Measurements from ENCODE around the gene OR51Q1.

Gene OR51Q1

DNA sequence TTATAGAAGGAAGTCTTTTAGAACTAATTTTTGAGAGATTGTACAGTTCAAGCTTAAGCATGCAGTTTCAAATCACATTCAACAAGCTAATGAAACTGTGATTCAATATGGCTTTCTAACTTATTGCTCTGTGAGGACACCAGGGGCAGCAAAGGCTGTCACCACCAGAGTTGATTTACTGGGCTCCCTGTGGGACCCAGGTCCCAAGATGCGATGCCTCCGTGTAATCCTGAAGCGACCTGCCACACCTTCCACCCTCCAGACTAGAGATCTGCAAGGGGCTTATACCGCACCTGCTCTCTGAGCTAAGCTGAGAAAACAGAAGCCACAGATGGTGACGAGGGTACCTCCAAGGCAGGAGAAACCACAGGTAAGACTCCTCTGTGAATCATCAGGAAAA, 918 bp upstream of the OR51Q1 start:
- Histone ChIP-seq H3K79me2 (ENCODE audit: low read length) (no peaks in the 10 kb centered on the region), H3K4me1 (ENCODE audit: low read length) (no peaks in the 10 kb centered on the region), H3K4me3 (ENCODE audit: low read length) (no peak overlapping the region), H3K36me3 (replicated peaks; ENCODE audit: low read depth, low read length) (no peaks in the 10 kb centered on the region), H3K27me3 (ENCODE audit: low read depth, low read length) (peaks cover 14% of the 10 kb centered on the region), H2AFZ (ENCODE audit: low read depth, low read length) (no peak overlapping the region), H4K20me1 (ENCODE audit: insufficient read depth, low read length) (no peaks in the 10 kb centered on the region), H3K27ac (ENCODE audit: low read length) (no peak overlapping the region), H3K4me2 (ENCODE audit: low read length) (no peak overlapping the region), H3K9me3 (ENCODE audit: insufficient read depth, low read length) (no peaks in the 10 kb centered on the region), H3K9ac (ENCODE audit: low read length) (no peak overlapping the region)
- TF ChIP-seq, protein P1, sequence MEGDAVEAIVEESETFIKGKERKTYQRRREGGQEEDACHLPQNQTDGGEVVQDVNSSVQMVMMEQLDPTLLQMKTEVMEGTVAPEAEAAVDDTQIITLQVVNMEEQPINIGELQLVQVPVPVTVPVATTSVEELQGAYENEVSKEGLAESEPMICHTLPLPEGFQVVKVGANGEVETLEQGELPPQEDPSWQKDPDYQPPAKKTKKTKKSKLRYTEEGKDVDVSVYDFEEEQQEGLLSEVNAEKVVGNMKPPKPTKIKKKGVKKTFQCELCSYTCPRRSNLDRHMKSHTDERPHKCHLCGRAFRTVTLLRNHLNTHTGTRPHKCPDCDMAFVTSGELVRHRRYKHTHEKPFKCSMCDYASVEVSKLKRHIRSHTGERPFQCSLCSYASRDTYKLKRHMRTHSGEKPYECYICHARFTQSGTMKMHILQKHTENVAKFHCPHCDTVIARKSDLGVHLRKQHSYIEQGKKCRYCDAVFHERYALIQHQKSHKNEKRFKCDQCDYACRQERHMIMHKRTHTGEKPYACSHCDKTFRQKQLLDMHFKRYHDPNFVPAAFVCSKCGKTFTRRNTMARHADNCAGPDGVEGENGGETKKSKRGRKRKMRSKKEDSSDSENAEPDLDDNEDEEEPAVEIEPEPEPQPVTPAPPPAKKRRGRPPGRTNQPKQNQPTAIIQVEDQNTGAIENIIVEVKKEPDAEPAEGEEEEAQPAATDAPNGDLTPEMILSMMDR (IDR thresholded peaks at IDR 0.05; ENCODE audit: low read depth, low read length) = no peak
- no peak for TF ChIP-seq EZH2phosphoT487 (IDR thresholded peaks at IDR 0.05; ENCODE audit: low read depth)

- no peaks in the 10 kb centered on the region for H4K20me1 ChIP-seq (ENCODE audit: insufficient read depth, low read length)
- no peak for TF ChIP-seq EZH2phosphoT487 (IDR thresholded peaks at IDR 0.05; ENCODE audit: low read depth)
- TF ChIP-seq, protein P1 (IDR thresholded peaks at IDR 0.05; ENCODE audit: low read depth, low read length) = no peak
- no peak overlapping the region for H3K9ac ChIP-seq (ENCODE audit: low read length)
- H3K4me3 ChIP-seq (ENCODE audit: low read length) = no peak overlapping the region
- H3K4me1 ChIP-seq (ENCODE audit: low read length) = no peaks in the 10 kb centered on the region
- no peak overlapping the region for H3K27ac ChIP-seq (ENCODE audit: low read length)
- peaks cover 22% of the 10 kb centered on the region for H3K27me3 ChIP-seq (ENCODE audit: low read depth, low read length)
- H2AFZ ChIP-seq (ENCODE audit: low read depth, low read length) = no peak overlapping the region
- H3K36me3 ChIP-seq (replicated peaks; ENCODE audit: low read depth, low read length) = no peaks in the 10 kb centered on the region
- H3K79me2 ChIP-seq (ENCODE audit: low read length) = no peaks in the 10 kb centered on the region
- H3K9me3 ChIP-seq (ENCODE audit: insufficient read depth, low read length) = no peaks in the 10 kb centered on the region
- no peak overlapping the region for H3K4me2 ChIP-seq (ENCODE audit: low read length)
Observed at GRCh38 chr11:5423131-5423530, 1.2 kb downstream of the OR51Q1 start.

DNA sequence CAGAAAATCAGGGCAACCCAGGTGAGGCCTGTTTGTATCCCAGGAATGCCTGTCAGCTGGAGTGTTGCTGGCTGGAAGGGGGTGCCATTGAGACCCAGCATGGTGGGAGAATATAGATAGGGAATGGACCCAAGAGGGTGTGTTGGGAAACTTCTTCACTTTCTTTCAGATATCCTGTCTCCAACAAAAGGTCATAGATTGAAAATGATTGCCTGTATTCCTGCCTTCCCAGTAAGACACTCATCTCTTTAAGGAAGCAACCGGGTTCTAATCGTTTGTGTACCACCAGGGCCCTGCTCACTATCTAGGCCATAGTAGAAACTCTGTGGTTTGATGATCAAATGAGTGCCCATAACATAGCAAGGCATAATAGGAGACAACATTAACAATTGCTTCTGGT, 19.5 kb downstream of the OR51Q1 start, which contains the start of gene OR51I1:
Gene OR51I1 (minus strand): TSS at position 101 of the 400 bp plus-strand sequence. CDS start 0 bp downstream, at position 101.
- H2AFZ ChIP-seq (ENCODE audit: low read depth, low read length) = no peak within 1 kb of the TSS
- no peaks in the 10 kb centered on the region; the same call in 1 of the 2 replicates for H3K27me3 ChIP-seq (ENCODE audit: low read depth, low read length)
- H3K4me1 ChIP-seq (ENCODE audit: low read length) = no peaks in the 10 kb centered on the region
- no peak within 1 kb of the TSS for H3K9ac ChIP-seq (ENCODE audit: low read length)
- no peaks in the 10 kb centered on the region for H3K79me2 ChIP-seq (ENCODE audit: low read length)
- no peak within 1 kb of the TSS for H3K4me3 ChIP-seq (ENCODE audit: low read length)
- no peaks in the 10 kb centered on the region for H3K9me3 ChIP-seq (ENCODE audit: insufficient read depth, low read length)
- H3K27ac ChIP-seq (ENCODE audit: low read length) = no peak within 1 kb of the TSS
- H4K20me1 ChIP-seq (ENCODE audit: insufficient read depth, low read length) = no peaks in the 10 kb centered on the region
- no peaks in the 10 kb centered on the region for H3K36me3 ChIP-seq (replicated peaks; ENCODE audit: low read depth, low read length)
- H3K4me2 ChIP-seq (ENCODE audit: low read length) = no peak within 1 kb of the TSS
- TF ChIP-seq, protein P1 (IDR thresholded peaks at IDR 0.05; ENCODE audit: low read depth, low read length) = no peak
- TF ChIP-seq EZH2phosphoT487 (IDR thresholded peaks at IDR 0.05; ENCODE audit: low read depth) = no peak

GRCh38 chr11:5443835-5444393, 22.0 kb downstream of the OR51Q1 start:
- no peaks in the 10 kb centered on the region for H3K36me3 ChIP-seq (replicated peaks; ENCODE audit: low read depth, low read length)

More at GRCh38 chr11:5443835-5444393, 22.0 kb downstream of the OR51Q1 start:
- Histone ChIP-seq H3K27me3 (ENCODE audit: low read depth, low read length) (peaks cover under 1% of the 10 kb centered on the region; the same call in 1 of the 2 replicates), H3K9me3 (ENCODE audit: insufficient read depth, low read length) (no peaks in the 10 kb centered on the region), H2AFZ (ENCODE audit: low read depth, low read length) (no peak overlapping the region), H3K79me2 (ENCODE audit: low read length) (no peaks in the 10 kb centered on the region), H3K9ac (ENCODE audit: low read length) (no peak overlapping the region), H3K27ac (ENCODE audit: low read length) (no peak overlapping the region), H3K4me1 (ENCODE audit: low read length) (no peaks in the 10 kb centered on the region), H3K4me2 (ENCODE audit: low read length) (no peak overlapping the region), H4K20me1 (ENCODE audit: insufficient read depth, low read length) (no peaks in the 10 kb centered on the region), H3K4me3 (ENCODE audit: low read length) (no peak overlapping the region)
- TF ChIP-seq, protein P1 (IDR thresholded peaks at IDR 0.05; ENCODE audit: low read depth, low read length) = no peak
- no peak for TF ChIP-seq EZH2phosphoT487 (IDR thresholded peaks at IDR 0.05; ENCODE audit: low read depth)
